Stimulated activated naive CD4-positive, alpha-beta T cell treated with Interleukin-2 at 50 U/mL for 16 hours (primary cell): ENCODE results near the gene MRPS5.

ENCODE experiments used
- DNase-seq: peaks from one replicate; lab custom pipeline; 2025; lab: John Stamatoyannopoulos, UW

Gene MRPS5

DNA sequence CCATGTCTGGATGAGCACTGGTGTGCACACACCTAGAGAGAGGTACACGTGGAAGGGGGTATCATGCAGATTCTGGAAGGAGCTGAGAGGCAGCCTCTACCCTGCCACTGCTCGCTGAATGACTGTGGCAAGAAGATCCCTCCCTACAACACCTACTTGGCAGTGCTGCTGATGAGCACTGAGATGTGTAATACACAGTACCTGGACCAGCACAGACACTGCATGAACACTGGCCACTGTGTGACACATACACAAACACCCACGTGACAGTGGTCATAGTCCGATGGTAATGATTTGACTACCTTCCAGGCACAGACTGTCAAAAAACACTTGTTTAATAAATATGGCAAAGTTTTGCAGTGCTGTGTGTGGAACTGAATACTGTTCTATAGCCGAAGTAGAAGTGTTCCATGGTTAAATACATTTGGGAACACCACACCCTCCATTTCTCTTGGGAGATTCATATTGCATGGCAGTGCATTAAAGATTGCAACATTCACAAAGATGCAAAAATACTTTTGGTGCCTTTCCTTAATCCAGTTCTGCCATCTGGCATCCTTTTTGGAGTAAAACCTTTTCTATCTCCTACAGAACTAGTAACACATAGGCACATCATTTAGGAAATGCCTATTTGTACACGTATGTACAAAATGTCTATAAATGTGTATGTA is 29.6 kb downstream of the MRPS5 start:
- no peak for DNase-seq

DNA sequence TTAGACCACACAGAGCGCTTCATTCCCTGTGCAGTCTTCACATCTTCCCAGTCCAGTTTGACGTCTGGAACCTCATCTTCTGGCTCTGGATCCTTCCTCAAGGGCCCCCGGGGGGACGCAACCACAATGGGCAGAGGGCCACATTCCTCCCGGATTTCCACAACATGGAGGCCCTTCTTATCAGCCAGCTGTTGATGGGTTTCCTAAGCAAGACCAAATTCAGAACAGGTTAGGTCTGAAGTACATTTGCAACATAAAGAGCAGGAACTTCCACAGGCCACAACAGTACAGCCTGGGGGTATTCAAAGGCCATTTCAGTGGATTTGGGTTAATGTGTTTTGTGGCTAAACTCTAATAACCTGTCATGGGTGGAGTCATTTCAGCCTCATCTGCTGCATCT is 34.2 kb downstream of the MRPS5 start:
- DNase-seq = no peak

DNA sequence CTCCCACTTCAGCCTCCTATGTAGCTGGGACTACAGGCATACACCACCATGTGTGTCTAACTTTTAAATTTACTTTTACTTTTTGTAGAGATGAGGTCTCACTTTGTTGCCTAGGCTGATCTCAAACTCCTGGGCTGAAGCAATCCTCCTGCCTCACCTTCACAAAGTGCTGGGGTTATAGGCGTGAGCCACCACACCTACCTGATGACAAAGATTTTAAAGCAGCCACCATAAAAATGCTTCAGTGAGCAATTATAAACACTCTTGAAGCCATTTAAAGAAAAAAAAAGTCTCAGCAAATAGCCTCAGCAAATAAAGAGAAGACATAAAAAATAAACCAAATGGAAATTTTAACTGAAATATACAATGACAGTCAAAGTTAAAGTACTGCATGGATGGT is 35.6 kb downstream of the MRPS5 start:
- DNase-seq = no peak

DNA sequence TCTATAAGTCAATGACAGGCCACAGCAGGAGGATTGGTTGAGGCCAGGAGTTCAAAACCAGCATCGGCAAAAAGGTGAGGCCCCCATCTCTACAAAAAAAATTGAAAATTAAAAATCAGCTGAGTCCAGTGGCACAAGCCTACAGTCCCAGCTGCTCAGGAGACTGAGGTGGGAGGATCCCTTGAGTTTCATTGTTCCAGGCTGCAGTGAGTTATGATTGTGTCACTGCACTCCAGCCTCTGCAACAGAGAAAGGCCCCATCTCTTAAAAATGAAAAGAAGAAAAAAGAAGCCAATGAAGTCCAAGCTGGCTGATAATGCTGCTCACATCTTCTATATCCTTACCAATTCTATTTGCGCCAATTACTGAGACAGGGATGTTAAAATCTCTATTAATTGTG is 39.1 kb downstream of the MRPS5 start:
- no peak for DNase-seq

DNA sequence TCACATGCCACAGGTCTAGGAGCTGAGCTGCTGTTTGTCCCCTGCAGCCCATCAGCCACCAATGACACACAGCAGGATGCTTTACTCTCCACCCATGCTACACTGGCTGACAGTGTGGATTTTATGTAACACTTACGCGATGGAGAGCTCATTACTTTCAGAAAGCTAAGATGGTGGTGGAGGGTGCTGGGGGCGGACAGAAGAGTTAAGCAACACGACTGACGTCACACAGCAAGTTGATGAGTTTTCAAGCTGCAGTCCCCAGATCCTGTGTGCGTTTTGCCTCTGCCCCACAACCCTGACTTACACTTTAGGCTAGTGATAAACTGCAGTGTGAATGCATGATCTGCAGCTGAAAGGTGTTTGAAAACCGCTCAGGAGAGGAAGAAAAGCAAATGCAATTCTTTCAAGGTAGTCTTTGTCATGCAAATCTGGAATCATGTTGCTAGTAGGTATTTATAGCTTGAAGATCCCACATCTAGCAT is 42.4 kb downstream of the MRPS5 start:
- no peak for DNase-seq

DNA sequence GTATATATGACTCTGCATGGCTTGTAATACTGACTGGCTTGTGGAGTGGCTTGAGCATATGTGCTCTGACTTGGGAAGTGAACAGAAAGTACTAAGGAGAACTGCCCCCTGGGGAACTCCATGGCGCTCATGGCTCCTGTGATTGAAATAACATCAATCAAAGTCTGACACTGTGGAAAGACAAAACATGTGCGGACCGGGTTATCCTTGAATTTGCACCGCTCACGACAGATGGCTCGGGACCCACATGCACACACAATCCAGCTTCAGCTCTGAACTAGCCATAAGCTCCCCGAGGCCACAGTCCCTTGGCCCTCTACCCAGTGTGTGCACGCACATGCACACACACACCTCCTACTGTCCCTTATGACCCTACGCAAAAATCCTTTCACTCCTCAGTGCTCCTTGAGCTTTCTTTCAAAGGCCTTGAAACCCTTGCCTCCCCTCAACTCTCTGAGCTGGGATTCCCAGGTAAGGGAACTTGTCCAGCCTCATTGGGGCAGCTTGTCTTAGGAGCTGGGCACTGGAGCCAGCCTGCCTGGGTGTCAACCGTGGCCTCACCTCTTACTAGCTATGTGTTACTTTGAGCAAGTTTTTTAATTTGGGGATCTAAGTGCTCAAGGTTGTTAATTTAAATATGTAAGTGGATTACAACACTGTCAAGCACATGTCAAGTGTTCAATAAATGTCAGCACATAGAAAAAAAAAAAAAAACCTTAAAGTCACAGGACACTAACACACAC is 43.6 kb downstream of the MRPS5 start:
- DNase-seq = no peak

DNA sequence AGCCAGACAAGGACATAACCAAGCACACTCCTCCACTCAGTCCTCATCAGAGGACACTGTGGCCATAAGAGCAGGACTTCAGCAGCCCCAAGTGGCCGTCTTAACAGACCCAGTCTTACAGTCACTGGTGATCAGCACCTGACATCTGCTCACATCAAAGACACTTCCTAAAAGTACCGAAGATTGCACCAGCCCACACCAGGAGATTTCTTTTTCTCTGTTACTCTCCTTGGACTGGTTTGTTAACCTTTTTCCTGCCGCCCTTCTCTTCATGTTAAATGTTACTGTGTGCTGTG is 44.1 kb downstream of the MRPS5 start:
- no peak for DNase-seq

DNA sequence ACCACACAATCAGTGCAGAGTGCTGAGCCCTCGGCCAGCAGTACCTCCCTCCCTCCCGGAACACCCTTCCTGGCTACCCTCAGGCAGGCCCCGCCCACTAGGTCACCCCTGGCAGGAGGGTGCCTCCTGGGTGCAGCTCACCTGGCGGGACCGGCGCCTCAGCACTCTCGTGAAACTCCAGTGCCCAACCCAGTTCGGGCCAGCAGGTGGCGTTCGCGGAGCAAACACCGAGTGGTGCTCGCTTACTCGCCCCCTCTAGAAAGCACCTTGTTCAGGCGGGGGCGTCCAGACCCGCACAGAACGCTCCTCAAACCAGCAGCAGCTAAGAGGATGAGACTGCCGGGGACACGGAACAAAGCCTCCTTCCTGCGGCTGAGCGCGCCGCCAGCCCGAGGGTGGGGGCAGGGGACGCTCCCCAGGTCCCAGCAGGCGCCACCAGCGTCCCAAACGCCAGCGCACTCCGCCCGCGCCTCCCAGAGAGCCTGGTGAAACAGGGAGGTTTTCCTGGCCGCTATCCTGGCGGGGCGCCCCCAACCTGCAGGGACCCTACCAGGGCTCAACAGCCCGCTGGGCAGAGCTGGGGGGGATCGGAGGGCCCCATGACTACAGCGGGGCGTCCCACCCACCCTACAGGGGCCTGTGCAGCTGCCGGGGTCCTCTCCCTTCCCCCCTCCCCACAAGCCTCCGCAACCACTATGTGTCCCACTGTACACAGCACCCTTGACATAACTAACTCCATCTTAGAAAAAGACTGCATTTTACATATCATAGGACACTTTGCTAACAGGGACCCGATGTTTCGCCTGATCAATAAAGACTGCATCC is 44.7 kb downstream of the MRPS5 start:
- DNase-seq = peak; percentile 87

DNA sequence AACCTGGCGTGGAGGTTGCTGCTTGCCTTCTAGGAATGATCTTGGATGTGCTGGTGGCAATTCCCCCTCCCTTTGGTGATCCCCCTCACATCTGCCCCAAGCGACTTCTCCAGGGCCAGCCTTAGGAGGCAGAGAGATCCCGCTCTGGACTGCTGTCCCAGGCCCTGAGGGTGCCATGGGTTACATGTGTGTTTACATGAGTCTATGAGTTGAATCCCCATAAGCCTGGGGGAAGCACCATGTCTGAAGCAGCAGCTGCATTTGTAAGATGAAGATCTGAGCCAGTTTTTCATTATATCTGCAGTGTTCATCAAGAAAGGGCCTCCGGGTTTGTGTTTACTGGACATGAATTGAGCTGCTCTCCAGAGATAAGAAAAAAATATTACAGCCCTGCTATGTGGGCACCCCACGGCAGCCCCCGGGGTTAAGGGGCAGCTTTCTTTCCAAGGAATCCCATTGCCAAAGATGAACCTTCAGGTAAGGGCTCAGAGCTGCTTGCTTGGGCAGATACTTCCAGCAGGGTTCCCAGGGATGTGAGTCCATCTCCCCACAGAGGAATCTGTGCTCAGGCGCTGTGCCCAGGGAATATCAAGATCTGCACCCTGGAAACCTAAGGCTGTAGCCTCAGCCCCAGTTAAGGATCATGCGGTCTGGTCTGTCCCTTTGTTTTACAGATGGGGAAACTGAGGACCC is 46.0 kb downstream of the MRPS5 start:
- DNase-seq = no peak

DNA sequence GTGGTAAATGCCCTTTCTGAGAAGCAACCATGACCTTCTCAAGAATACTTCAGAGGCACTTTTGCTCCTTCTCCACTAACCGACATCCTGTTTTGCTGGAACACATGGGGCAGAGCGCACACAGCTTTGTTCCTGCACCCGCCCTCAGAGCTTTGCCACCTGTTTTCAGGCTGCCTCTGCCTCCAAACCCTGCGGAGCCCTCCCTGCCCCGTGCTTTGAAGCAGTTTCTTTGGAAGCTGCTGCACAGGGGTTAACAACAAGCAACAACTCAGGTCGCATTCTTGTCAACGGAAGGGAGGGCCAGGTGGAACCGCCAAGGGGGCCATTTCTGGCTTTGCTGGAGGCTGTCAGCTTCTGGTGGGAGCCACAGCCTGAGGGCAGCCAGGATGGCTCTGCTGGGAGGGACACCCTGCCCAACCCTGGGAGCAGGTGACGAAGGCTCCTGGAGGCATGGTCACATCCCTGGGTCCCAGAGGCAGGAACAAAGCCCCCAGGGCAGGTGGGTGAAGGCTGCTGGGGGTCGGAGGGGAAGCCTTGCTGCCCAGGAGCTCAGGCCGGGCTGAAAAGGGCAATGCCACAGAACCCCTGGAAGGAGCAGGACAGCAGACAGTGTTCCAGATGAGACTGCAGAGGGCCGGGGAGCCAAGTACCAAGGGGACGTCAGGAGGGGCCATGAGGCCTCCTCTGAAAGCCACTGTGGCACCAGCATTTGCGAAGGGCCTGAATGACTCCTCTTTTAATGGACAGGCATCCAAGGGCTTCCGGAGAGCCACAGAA is 46.8 kb downstream of the MRPS5 start:
- DNase-seq = peak; percentile 54

DNA sequence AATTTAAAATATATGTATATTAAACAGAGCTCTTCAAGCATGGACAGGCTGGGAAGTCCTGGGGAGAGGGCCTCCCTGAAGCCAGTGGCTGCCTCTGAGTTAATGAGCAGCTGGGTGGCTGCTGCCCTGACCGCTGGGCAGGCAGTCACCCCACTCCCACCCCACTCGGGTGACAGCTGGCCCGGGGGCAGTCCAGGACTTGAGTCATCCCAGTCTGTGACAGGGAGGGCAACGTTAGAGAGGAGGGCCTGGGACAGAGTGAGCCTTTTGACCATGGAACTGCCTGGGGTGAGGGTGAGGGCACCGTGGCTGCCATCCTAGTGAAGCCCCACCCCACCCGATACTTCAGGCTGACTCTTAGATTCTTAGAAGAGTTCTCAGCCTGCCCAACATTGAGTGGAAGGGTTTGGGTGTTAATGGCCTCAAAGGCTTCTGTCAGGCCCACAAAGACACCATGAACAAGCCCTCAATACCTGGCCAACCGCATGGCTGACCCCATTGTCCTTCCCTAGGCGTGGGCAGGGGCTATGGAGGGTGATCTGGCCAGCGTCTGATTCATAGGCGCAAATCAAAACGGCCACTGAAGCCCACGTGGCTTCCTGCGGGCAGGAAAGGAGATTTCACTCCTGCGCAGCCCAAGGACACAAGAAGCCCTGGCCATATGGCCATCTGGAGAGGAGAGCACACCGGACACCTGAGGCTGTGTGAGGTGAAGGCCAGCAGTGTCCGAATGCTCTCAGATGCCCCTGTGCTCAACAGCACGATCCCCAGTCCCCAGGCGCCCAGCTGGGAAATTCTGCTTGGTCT is 47.5 kb downstream of the MRPS5 start:
- DNase-seq = no peak

DNA sequence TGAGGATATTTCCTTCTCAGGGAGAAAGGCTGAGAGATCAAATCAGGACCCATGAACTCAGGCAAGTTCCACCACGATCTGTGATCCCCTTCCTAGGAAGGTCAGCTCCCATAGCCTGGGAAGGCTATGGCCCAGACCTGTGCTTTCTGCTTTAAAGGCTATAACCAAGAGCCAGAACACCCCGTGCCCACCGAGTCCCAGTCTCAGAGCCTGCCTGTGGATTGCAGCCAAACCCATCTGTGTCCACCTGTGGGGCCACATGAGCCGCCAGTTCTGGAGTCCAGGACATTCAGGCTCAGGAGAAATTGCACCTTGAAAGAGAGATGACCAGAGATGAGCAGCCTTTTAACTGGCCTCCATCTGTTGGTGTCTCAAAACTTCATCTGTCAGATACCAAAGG is 49.2 kb downstream of the MRPS5 start:
- DNase-seq = no peak

DNA sequence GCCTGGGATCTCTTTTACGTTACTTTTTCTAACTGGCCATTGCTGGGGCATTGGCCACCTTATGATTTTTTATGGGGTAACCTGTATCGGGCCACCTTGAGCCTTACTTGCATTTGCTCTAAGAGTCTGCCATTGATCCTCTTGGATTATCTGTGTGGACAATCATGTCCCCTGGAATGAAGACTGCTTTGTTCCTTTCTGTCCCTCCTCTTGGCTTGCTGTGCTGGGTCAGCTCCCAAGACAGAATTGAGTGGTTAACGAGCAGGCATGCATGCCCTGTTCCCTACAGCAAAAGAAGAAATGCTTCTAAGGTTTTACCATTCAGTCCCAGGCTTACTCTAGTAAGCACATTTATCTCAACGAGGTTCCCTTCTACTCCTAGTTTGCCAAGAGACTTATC is 49.8 kb downstream of the MRPS5 start:
- DNase-seq = no peak

DNA sequence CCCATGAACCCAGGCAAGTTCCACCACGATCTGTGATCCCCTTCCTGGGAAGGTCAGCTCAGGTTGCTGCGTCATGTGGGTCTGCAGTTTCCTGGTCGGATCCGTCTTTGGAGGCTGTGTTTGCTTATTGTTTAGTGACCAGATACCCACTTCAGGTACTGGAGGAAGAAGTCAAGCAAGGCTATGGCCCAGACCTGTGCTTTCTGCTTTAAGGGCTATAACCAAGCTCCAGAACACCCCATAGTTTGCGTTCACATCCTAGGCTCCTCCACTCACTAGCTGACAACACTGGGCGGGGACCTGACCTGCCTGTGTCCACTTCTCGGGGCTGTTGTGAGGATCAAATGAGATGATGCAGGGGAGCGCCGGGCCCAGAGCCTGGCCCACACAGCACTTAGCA is 52.1 kb downstream of the MRPS5 start:
- DNase-seq = no peak

DNA sequence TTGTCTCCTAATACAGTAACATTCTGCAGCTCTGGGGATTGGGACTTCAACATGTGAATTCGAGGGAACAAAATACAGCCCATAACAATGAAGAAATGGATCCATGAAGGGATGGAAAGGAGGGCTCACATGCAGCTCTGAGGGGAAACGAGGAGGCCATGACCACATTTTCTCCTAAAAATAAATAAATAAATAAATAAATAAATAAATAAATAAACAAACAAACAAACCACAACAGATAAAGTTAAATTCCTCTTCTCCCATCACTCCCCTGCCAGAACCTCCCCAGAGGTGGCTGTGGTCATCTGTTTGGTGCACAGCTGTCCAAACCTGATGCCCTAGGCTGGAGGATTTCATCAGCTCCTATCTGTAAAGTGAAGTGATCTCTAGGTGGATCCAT is 53.4 kb downstream of the MRPS5 start:
- no peak for DNase-seq

DNA sequence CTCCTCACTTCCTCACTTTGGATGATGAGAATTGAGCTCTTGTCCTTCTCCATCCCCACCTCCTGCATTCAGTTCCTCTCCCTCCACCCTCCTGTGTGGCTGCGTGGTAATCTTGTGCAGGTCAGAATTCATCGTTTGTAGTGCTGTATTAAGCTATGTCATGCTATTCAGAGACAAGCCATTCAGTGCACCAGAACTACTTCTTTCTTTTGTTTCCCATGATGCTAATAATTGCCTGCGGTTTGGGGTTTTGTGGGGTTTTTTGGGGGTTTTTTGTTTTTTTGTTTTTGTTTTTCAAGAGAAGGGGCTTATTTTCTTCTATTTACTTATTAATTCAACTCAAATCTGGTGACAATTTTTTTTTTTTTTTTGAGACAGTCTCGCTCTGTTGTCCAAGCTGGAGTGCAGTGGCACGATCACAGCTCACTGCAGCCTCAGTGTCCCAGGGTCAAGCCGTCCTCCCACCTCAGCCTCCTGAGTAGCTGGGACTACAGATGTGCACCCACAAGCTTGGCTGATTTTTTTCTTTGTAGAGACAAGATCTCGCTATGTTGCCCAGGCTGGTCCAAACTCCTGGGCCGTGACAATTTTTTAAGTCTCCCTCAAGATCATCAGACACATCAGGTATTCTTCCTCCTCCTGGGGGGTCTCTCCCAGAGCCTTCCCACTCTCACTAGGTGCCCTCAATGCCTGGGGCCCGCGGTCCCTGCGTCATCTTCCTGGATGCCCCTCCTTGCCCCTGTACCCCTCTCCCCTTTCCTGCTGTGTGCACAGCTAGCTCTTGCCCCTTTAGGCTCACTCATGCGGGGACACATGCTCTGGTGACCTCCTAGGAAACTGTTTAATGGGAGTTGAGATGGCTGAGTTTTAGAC is 58.3 kb downstream of the MRPS5 start:
- no peak for DNase-seq

DNA sequence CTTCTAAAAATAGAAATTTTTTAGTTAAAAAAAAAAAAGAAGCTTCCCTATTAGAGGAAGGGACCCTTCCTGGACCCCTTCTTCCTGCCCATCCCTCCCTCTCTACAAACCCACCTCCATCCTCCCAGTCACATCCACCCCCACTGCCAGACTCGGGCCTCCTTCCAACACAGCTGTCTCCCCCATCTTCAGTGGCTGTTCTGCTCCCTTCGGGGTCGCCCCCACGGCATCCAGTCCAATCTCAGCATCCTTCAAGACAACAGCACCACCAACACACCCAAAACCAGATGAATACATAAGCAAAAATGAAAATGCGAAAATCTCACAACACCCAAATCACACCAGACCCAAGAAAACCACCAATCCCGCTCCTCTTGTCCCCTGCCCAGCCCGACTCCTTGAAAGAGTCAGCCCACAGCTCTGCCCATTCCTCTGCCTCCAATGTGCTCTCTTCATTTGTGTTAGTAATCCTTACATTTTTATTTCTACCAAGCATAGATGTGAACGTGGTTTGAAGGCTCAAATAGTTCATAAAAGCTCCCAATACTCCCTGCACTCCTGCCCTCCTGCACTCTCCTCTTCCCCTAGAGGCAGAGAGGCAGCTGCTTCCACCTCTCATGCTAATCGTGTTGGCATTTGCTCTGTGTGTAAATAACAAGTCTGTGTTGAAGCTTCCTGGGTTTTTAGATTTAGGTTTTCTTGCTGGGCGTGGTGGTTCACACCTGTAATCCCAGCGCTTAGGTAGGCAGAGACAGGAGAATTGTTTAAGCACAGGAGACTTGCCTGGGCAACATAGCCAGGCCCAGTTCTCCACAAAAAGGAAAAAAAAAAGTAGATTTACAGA is 59.1 kb downstream of the MRPS5 start:
- no peak for DNase-seq

DNA sequence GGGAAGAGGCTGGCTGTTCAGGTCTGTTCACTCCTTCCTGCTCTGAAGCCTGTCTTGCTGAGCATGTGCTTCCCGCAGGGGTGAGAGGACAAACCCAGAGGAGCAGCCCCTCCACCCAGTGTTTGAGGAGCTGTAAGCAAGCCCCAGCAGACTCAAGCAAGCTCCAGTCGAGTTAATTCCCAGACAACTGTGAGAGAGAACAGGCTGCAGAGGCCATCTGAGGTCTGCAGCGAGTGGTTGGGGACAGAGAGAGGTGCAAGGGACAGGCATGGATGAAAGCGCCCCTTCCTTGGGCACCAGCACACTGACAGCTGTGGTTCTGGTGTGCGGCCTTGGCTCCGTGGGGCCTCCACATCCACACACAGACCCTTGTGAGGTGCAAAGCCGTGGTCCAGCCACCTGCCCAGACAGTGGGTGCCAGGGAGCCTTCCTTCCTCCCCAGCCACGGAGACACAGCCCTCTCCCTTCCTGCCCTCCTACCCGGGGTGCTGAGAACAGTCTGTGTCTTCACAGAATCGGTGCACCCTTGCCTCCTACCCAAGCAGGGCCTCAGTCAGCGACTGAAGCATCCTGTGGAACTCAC is 59.9 kb downstream of the MRPS5 start:
- DNase-seq = no peak

DNA sequence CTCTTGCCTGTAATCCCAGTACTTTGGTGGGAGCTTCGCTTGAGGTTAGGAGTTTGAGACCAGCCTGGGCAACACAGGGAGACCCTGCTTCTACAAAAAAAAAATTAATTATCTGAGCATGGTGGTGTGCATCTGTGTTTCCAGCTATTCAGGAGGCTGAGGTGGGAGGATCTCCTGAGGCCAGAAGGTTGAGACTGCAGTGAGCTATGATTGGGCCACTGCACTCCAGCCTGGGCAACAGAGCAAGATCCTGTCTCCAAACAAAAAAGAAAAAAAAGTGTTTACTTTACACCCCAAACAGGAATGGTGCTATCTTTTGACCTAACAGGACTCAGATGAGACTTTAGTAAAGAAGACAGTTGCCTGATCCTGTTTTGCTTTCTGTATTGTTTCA is 60.5 kb downstream of the MRPS5 start:
- DNase-seq = no peak
